ENCODE measurements around the gene RNF41.
"Not testable (repeated sequence)": the region's sequence is repeated elsewhere in the genome, so short reads cannot be mapped to it uniquely, and the experiment has no call there.

RNF41 gene

GRCh38 chr12:56206452-56207166 is 15.1 kb downstream of the RNF41 start:
- DNase-seq: no peak

DNA sequence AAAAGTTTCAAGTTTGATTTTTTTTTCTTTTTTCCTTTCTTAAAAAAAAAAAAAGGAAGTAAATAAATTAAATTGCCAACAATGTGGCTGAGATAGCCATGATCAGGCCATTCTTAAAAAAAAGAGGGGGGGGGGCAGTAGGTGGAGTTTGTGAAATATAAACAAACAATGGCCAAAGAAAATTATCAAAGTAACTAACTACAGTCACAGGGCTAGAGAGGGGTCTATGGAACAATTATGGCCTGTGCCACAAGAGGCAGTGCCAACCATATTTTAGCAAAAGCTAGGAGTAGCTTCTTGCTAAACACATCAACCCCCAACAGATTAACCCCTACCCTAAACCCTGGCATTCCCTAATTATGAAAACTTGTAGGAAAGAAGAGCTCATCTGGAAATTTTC is 16.3 kb downstream of the RNF41 start:
- DNase-seq: no peak

- DNase-seq: no peak
These were observed 17.4 kb downstream of the RNF41 start for GRCh38 chr12:56204275-56204674.

- no peak for DNase-seq
These were observed 18.9 kb downstream of the RNF41 start for GRCh38 chr12:56202838-56203237.

- no peak for DNase-seq
These were observed 19.4 kb downstream of the RNF41 start for GRCh38 chr12:56202366-56202765.

GRCh38 chr12:56198836-56199235 is 22.9 kb downstream of the RNF41 start:
- no peak for DNase-seq

- DNase-seq: no peak
These were observed 23.6 kb downstream of the RNF41 start for GRCh38 chr12:56197921-56198635.

DNA sequence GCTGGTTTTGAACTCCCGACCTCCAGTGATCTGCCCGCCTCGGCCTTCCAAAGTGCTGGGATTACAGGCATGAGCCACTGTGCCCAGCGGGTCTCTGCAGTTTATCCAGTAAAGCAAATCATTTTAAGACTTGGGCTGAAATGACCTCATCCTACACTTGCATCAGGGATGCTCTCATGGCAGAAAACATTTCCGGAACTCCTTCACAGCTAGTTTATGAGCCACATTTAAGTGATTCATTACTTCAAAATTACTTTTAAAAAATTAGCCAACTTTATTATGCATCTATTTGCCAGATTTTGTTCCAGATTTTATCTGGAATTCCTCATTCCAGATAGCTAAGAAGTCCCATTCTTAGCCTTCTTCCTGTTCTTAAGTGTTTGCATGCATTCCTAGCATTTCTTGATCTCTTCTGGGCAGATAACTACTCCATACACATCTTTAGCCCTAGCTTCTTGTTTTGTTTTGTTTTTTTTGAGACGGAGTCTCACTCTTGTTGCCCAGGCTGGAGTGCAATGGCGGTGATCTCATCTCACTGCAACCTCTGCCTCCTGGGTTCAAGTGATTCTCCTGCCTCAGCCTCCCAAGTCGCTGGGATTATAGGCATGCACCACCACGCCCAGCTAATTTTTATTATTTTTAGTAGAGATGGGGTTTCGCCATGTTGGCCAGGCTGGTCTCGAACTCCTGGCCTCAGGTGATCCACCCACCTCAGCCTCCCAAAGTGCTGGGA is 24.7 kb downstream of the RNF41 start:
- DNase-seq: not testable (repeated sequence)

- peak; percentile 71 for DNase-seq
These were observed 28.6 kb downstream of the RNF41 start for GRCh38 chr12:56193025-56193578.

DNA sequence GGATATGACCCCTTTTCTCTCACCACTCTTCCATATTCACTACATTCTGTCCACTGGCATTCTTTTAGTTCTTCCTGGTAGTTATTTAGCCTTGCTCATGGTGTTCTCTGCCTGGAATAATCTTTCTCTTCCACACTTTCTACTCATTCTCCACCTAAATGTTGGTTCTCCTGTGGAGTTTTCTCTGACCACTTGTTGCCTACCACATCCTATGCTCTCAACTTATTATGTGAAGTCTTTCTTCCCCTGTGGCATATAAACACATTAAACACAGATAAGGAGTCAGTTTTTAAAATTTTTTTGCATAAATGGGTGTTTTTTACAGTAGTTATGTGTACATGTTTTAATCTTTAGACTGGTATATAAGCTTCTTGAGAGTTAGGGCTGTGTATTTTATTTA is 29.1 kb downstream of the RNF41 start:
- DNase-seq: no peak

DNA sequence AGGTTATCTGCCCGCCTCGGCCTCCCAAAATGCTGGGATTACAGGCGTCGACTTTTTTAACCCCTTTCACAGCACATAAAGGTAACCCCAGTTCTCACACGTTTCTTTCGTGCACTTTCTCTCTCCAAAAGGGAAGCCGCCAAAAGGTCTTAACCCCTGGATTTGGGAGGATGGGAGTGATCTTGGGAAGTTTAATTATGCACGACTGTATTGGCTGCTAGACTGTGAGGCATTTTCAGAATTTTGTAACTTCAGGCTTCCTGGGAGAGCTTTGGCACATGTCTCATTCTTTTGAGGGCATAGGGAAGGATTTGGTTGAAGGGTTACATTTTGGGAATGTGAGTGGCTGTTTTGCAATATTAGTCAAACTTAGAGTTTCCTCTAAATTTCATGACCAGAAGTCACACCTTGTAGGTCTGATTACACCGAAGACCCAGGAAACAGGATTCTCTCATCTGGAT is 31.0 kb downstream of the RNF41 start:
- no peak for DNase-seq

DNA sequence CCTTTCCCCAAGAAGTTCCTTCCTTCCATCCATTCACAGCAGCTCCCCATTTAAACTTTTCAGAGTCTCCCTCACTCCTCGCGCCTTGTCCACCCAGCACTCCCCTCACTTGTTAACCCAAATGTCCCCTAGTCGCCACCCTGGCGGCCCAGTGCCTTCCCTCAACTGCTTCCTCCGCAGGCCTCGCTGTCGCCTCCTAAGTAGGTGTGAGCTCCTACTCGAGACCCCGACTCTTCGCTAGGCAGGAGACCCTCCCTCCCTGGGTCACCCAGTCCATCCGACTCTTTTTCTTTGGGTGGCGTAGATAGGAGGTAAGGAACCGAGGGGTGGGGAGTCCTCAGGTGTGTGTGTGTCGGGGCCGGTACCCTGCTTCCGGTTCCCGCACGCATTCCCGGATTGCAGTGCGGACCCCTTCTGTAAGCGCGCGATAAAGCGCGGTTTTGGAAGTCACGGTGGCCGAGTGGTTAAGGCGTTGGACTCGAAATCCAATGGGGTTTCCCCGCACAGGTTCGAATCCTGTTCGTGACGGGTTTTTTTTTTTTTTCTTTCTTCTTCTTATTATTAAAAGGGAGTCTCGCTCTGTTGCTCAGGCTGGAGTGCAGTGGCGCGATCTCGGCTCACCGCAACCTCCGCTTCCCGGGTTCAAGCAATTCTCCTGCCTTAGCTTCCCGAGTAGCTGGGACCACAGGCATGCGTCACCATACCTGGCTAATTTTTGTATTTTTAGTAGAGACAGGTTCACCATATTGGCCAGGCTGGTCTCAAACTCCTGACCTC is 31.6 kb downstream of the RNF41 start:
- peak; percentile 97 for DNase-seq

- DNase-seq: peak; percentile 92
These were observed 32.4 kb downstream of the RNF41 start, which contains the start of gene SMARCC2 for GRCh38 chr12:56189099-56189917. TSS of gene SMARCC2 (minus strand) at chr12:56189483. CDS start at chr12:56189461, 22 bp downstream.

- DNase-seq: no peak
These were observed 33.0 kb downstream of the RNF41 start for GRCh38 chr12:56188778-56189098.

- DNase-seq: no peak
These were observed 33.5 kb downstream of the RNF41 start for GRCh38 chr12:56188131-56188777.

- DNase-seq: no peak
These were observed 34.8 kb downstream of the RNF41 start for GRCh38 chr12:56186957-56187356.

GRCh38 chr12:56178347-56178746 is 43.4 kb downstream of the RNF41 start:
- no peak for DNase-seq

- no peak for DNase-seq
These were observed 48.9 kb downstream of the RNF41 start for GRCh38 chr12:56172839-56173238.

DNA sequence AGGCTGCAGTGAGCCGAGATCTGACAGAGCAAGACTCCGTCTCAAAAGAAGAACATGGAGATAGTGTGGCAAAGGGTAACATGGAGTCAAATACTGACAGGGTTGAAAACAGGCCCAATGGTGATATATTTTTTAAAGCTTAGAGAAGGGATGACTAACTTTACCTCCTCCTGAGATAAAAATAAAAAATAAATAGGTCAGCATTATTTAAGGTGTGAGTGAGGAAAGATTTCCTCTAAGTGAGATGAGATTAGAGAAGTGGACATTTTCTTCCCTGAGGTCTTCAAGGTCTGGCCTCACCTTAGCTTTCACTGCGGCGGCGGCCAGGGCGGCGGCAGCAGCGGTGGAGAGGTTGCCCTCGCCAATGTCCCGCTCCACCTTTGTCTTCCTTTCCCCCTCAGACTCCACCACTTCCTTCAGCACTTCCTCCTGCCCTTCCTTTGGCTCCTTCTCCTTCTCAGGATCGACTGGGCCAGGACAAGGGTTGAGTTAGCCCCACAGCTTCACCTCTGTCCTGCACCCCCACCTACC is 52.4 kb downstream of the RNF41 start:
- DNase-seq: no peak

GRCh38 chr12:56165369-56165768 is 56.4 kb downstream of the RNF41 start:
- DNase-seq: no peak

DNA sequence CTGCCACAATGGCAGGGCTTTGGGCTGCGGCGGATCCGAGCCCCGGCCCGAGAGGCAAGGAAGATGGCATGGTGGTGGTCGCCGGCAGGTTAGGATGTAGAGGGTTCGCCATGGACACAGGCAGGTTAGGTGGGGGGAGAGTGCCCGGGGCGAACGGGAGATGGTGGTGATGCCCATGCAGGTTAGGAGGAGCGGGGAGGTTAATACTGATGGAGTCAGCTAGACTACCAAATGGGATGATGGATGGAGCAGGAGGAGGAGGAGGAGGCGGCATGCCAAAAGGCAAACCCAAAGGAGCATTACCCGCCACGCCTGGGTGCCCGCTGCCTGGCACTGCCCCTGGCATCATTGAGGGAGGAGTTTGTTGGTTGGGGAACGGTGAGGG is 57.4 kb downstream of the RNF41 start:
- no peak for DNase-seq
